ENCODE data around the gene CKAP5. TPM values are rescaled to one million over a fixed set of nuclear protein-coding genes. Genes with fewer than 3 reads are reported as not detected.

CKAP5 gene
- total and polyA plus RNA-seq, 5 donors from 2014 or later, result 8.7 to 45.4 (median 12.6) TPM

DNA sequence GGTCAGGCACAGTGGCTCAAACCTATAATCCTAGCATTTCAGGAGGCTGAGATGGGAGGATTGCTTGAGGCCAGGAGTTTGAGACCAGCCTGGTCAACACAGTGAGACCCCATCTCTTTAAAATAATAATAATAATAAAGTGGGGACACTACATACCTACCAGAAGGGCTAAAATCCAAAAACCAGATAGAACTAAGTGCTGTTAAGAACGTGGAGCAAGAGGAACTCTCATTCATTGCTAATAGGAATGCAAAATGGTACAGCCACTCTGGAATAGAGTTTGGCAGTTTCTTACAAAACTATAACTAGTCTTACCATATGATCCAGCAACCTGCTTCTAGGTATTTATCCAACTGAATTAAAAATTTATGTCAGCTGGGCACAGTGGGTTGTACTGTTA lies 9.6 kb downstream of the CKAP5 start:
- no peak overlapping the region for H3K27ac Mint-ChIP-seq
- ATAC-seq (ENCODE audit: low read depth in 2 of 2) (no peak), DNase-seq (no peak)
- Histone ChIP-seq H3K27me3 (ENCODE audit: control insufficient read depth, insufficient read depth, low read length) (no peaks in the 10 kb centered on the region), H3K27ac (ENCODE audit: insufficient read depth, low read length, poor library complexity, severe bottlenecking) (no peak overlapping the region), H3K4me1 (ENCODE audit: control insufficient read depth, insufficient read depth, low read length, poor library complexity, severe bottlenecking) (peaks cover 8% of the 10 kb centered on the region), H3K9me3 (ENCODE audit: control insufficient read depth in 2 of 2, low read length in 2 of 2) (no peaks in the 10 kb centered on the region), H3K36me3 (ENCODE audit: control insufficient read depth, insufficient read depth, low read length) (no peaks in the 10 kb centered on the region), H3K4me3 (ENCODE audit: low read depth, low read length) (no peak overlapping the region)
- H3K4me1 Mint-ChIP-seq, result peaks cover 23 to 53% (median 39%) of the 10 kb centered on the region in 4 donors
- H3K36me3 Mint-ChIP-seq, result peaks cover under 1% of the 10 kb centered on the region
- H3K4me3 Mint-ChIP-seq, result no peak overlapping the region
- no peaks in the 10 kb centered on the region for H3K27me3 Mint-ChIP-seq
- H3K9me3 Mint-ChIP-seq, result no peaks in the 10 kb centered on the region

DNA sequence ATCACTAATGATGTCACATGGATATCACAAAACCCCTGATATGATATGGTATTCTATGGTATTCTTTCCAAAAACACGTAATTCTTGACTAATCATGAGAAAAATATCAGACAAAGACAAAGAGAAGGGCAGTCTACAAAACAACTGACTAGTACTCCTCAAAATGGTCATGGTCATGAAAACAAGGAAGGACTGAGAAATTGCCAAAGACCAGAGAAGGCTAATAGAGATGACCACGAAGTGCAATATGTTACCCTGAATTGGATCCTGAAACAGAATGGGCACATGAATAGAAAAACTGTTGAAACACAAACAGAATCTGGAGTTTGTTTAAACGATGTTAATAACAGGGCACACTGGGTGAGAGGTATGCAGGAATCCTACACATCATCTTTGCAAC lies 10.2 kb downstream of the CKAP5 start:
- no peak for DNase-seq
- ATAC-seq (ENCODE audit: low read depth in 2 of 2), result no peak
- Mint-ChIP-seq H3K27ac (peak overlapping the region in 1 of 3 donors; percentile 4), H3K9me3 (no peaks in the 10 kb centered on the region), H3K36me3 (peaks cover 4% of the 10 kb centered on the region), H3K4me1 (peaks cover 23 to 48% (median 39%) of the 10 kb centered on the region in 4 donors), H3K27me3 (no peaks in the 10 kb centered on the region), H3K4me3 (no peak overlapping the region)
- no peaks in the 10 kb centered on the region for H3K9me3 ChIP-seq (ENCODE audit: control insufficient read depth in 2 of 2, low read length in 2 of 2)
- H3K27me3 ChIP-seq (ENCODE audit: control insufficient read depth, insufficient read depth, low read length), result no peaks in the 10 kb centered on the region
- H3K36me3 ChIP-seq (ENCODE audit: control insufficient read depth, insufficient read depth, low read length), result no peaks in the 10 kb centered on the region
- no peak overlapping the region for H3K27ac ChIP-seq (ENCODE audit: insufficient read depth, low read length, poor library complexity, severe bottlenecking)
- H3K4me1 ChIP-seq (ENCODE audit: control insufficient read depth, insufficient read depth, low read length, poor library complexity, severe bottlenecking), result peaks cover 8% of the 10 kb centered on the region
- H3K4me3 ChIP-seq (ENCODE audit: low read depth, low read length), result no peak overlapping the region

DNA sequence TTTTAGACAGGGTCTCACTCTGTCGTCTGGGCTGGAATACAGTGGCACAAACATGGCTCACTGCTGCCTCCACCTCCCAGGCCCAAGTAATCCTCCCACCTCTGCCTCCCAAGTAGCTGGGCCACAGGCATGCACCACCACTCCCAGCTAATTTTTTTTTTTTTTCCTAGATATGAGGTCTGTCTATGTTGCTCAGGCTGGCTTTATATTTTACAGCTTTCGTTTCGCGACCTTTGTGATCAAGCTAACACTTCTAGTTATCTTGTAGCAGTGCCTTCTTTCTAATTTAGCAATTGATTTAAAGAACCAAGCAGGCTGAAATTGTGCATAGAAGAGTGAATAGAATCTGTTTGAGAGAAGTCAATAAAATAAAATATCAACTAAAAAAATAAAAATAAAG lies 11.3 kb downstream of the CKAP5 start:
- Mint-ChIP-seq H3K4me3 (no peak overlapping the region), H3K36me3 (peaks cover 7% of the 10 kb centered on the region), H3K27ac (peak overlapping the region in 2 of 3 donors; percentile 4 to 7), H3K27me3 (no peaks in the 10 kb centered on the region), H3K4me1 (peaks cover 23 to 41% (median 40%) of the 10 kb centered on the region in 4 donors), H3K9me3 (no peaks in the 10 kb centered on the region)
- Histone ChIP-seq H3K9me3 (ENCODE audit: control insufficient read depth in 2 of 2, low read length in 2 of 2) (no peaks in the 10 kb centered on the region), H3K27ac (ENCODE audit: insufficient read depth, low read length, poor library complexity, severe bottlenecking) (no peak overlapping the region), H3K4me3 (ENCODE audit: low read depth, low read length) (no peak overlapping the region), H3K4me1 (ENCODE audit: control insufficient read depth, insufficient read depth, low read length, poor library complexity, severe bottlenecking) (peaks cover 8% of the 10 kb centered on the region), H3K36me3 (ENCODE audit: control insufficient read depth, insufficient read depth, low read length) (no peaks in the 10 kb centered on the region), H3K27me3 (ENCODE audit: control insufficient read depth, insufficient read depth, low read length) (no peaks in the 10 kb centered on the region)
- no peak for DNase-seq
- ATAC-seq (ENCODE audit: low read depth in 2 of 2), result no peak

DNA sequence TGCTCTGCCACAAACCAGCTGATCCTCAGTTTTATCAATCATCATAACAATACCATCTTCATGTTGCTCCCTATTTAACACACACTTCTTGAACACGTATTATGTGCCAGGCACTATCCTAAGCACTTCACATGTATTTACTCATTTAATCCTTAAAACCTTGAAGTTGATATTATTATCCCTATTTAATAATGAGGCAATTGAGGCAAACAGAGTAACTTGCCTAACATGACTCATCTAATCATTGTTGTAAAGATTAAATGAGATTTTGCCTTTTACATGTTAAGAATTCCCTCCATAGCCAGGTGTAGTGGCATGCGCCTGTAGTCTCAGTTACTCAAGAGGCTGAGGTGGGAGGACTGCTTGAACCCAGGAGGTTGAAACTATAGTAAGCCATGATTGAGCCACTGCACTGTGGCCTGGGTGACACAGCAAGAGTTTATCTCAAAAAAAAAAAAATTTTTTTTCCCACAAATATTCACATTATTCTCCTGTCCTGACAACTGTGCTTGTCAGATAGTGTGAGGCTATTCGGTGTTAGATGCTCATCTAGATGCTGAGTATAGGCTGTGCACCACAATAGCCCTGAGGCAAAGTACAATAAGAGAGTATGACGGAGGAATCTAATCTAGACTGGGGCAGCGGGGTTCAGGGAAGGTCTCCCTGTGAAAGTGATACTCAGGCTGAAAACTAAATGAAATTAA lies 13.4 kb downstream of the CKAP5 start:
- Mint-ChIP-seq H3K9me3 (no peaks in the 10 kb centered on the region), H3K4me3 (no peak overlapping the region), H3K4me1 (peaks cover 20 to 45% (median 34%) of the 10 kb centered on the region in 4 donors), H3K36me3 (peaks cover 7% of the 10 kb centered on the region), H3K27me3 (no peaks in the 10 kb centered on the region), H3K27ac (no peak overlapping the region)
- no peak overlapping the region for H3K27ac ChIP-seq (ENCODE audit: insufficient read depth, low read length, poor library complexity, severe bottlenecking)
- no peak overlapping the region for H3K4me3 ChIP-seq (ENCODE audit: low read depth, low read length)
- no peaks in the 10 kb centered on the region for H3K9me3 ChIP-seq (ENCODE audit: control insufficient read depth in 2 of 2, low read length in 2 of 2)
- DNase-seq (no peak), ATAC-seq (ENCODE audit: low read depth in 2 of 2) (no peak)
- no peaks in the 10 kb centered on the region for H3K36me3 ChIP-seq (ENCODE audit: control insufficient read depth, insufficient read depth, low read length)
- no peaks in the 10 kb centered on the region for H3K4me1 ChIP-seq (ENCODE audit: control insufficient read depth, insufficient read depth, low read length, poor library complexity, severe bottlenecking)
- no peaks in the 10 kb centered on the region for H3K27me3 ChIP-seq (ENCODE audit: control insufficient read depth, insufficient read depth, low read length)

DNA sequence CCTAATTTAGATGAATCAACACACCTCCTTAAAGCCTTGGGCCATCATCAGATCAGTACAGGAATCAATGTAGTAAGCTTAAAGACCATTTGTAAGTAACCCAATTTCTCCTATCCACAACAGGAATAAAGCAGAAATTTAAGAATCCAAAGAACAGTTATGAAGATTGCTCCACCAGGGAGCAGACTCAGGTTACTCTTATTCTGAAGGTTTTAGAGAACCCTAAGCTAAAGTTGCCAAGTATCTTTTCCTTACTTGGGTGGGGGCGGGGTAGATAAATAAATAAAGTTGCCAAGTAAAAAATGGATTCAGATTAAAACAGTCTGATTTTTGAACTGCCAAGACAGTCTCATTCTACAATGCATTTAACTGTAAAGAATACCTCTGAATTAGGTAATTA lies 18.1 kb downstream of the CKAP5 start:
- H3K27ac Mint-ChIP-seq, result peak overlapping the region in 1 of 3 donors; percentile 58
- ATAC-seq (ENCODE audit: low read depth in 2 of 2), result no peak
- Histone ChIP-seq H3K9me3 (ENCODE audit: control insufficient read depth in 2 of 2, low read length in 2 of 2) (no peaks in the 10 kb centered on the region), H3K36me3 (ENCODE audit: control insufficient read depth, insufficient read depth, low read length) (no peaks in the 10 kb centered on the region), H3K27me3 (ENCODE audit: control insufficient read depth, insufficient read depth, low read length) (no peaks in the 10 kb centered on the region), H3K27ac (ENCODE audit: insufficient read depth, low read length, poor library complexity, severe bottlenecking) (no peak overlapping the region), H3K4me1 (ENCODE audit: control insufficient read depth, insufficient read depth, low read length, poor library complexity, severe bottlenecking) (peaks cover 10% of the 10 kb centered on the region), H3K4me3 (ENCODE audit: low read depth, low read length) (no peak overlapping the region)
- peaks cover 7% of the 10 kb centered on the region for H3K36me3 Mint-ChIP-seq
- no peaks in the 10 kb centered on the region for H3K9me3 Mint-ChIP-seq
- H3K4me3 Mint-ChIP-seq, result peak overlapping the region; percentile 3 to 81 (median 50)
- no peaks in the 10 kb centered on the region for H3K27me3 Mint-ChIP-seq
- H3K4me1 Mint-ChIP-seq, result peaks cover 26 to 45% (median 36%) of the 10 kb centered on the region in 4 donors
- no peak for DNase-seq

DNA sequence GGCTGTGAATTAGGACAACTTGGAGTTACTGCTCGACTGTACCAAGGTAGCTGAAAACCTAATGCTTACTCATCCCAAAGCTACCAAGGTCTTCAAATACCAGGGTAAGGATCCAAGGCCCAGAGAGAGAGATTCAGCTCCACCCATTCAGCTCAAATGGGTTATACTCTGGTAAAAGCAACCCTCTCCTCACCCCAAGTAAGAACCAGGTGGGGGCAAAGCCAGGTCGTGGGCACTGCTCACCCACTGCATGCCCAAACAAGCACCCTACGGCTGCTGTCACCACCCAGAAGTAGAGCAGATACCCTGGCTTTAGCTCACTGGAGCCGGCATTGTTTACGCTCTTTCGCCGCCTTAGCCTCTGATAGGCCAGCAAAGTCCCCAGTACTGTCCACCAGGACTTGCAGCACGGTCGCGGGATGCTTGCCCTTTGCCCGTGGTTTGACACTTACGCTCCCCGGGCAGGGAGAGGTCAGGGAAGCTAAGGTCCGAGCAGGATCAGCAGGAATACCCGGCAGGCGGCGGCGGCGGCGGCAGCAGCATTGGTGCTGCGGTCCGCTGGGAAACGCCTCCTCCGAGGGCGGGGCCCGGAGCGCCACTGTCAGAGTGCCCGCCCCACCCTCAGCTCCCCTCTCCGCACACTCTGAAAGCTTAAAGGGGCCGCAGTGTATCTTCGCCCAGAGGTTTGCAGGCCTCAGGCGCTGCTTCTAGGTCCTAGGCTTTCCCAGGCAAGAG lies 19.6 kb downstream of the CKAP5 start:
- Mint-ChIP-seq H3K27ac (peak overlapping the region in 2 of 3 donors; percentile 32 to 52), H3K27me3 (no peaks in the 10 kb centered on the region), H3K4me3 (peak overlapping the region; percentile 60 to 94 (median 82)), H3K9me3 (no peaks in the 10 kb centered on the region), H3K4me1 (peaks cover 26 to 43% (median 32%) of the 10 kb centered on the region in 4 donors), H3K36me3 (peaks cover 7% of the 10 kb centered on the region)
- Histone ChIP-seq H3K27ac (ENCODE audit: insufficient read depth, low read length, poor library complexity, severe bottlenecking) (peak overlapping the region; percentile 0), H3K4me1 (ENCODE audit: control insufficient read depth, insufficient read depth, low read length, poor library complexity, severe bottlenecking) (peaks cover 10% of the 10 kb centered on the region), H3K4me3 (ENCODE audit: low read depth, low read length) (peak overlapping the region; percentile 75), H3K27me3 (ENCODE audit: control insufficient read depth, insufficient read depth, low read length) (no peaks in the 10 kb centered on the region), H3K9me3 (ENCODE audit: control insufficient read depth in 2 of 2, low read length in 2 of 2) (no peaks in the 10 kb centered on the region), H3K36me3 (ENCODE audit: control insufficient read depth, insufficient read depth, low read length) (no peaks in the 10 kb centered on the region)
- DNase-seq (peak; percentile 64 to 83 (median 65)), ATAC-seq (ENCODE audit: low read depth in 2 of 2) (peak; percentile 99)

DNA sequence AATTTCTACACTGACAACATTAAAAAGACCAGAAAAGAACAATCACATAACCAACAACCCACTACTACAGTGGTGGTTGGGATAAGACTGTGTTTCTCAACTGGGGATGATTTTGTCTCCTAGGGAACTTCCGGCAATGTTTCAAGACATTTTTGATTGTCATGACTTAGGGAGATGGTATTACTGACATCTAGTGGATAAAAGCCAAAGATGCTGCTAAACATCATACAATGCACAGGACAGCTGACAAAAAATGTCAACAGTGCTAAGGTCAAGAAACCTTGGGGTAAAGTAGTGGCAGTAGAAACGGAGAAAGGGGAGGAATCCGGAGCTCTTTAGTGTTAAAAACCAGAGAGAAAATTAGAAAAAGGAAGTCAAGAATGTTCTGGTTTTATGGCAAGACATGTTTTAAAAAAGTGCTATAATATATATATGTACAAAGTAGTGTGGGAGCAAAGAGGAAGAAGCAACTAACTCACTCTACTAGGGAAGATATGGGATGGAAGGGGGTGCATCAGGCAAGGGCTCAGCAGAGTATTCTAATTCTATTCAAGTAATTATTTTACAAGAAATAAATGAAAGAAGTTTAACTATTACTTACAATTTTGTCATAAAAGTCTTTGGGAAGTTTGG lies 37.2 kb downstream of the CKAP5 start:
- H3K36me3 ChIP-seq (ENCODE audit: control insufficient read depth, insufficient read depth, low read length), result peaks cover 27% of the 10 kb centered on the region
- H3K9me3 Mint-ChIP-seq, result peaks cover 0 to 2% (median 0%) of the 10 kb centered on the region in 7 donors

More for the DNA sequence above, 37.2 kb downstream of the CKAP5 start:
- H3K4me1 ChIP-seq (ENCODE audit: control insufficient read depth, insufficient read depth, low read length, poor library complexity, severe bottlenecking), result no peaks in the 10 kb centered on the region
- ATAC-seq (ENCODE audit: low read depth in 2 of 2) (no peak), DNase-seq (peak in 2 of 3 donors; percentile 16 to 52)
- peaks cover 42% of the 10 kb centered on the region for H3K36me3 Mint-ChIP-seq
- peaks cover 7 to 16% (median 9%) of the 10 kb centered on the region in 4 donors for H3K4me1 Mint-ChIP-seq
- H3K27ac ChIP-seq (ENCODE audit: insufficient read depth, low read length, poor library complexity, severe bottlenecking), result peak overlapping the region; percentile 47
- H3K27me3 Mint-ChIP-seq, result no peaks in the 10 kb centered on the region
- peak overlapping the region in 2 of 3 donors; percentile 2 to 4 for H3K27ac Mint-ChIP-seq
- no peaks in the 10 kb centered on the region for H3K27me3 ChIP-seq (ENCODE audit: control insufficient read depth, insufficient read depth, low read length)
- no peak overlapping the region for H3K4me3 ChIP-seq (ENCODE audit: low read depth, low read length)
- peak overlapping the region in 1 of 4 donors; percentile 40 for H3K4me3 Mint-ChIP-seq
- H3K9me3 ChIP-seq (ENCODE audit: control insufficient read depth in 2 of 2, low read length in 2 of 2), result no peaks in the 10 kb centered on the region
